Measurements from ENCODE around the gene FNBP1.

GRCh38 chr9:129854588-129855110 is 188.3 kb downstream of the FNBP1 start:
- TF ChIP-seq CTCF (conservative IDR thresholded peaks at IDR 0.05) (no peak), EZH2 (IDR thresholded peaks at IDR 0.05; ENCODE audit: low read depth) (no peak)

Measured in PC-9 (cell line).